Measurements from ENCODE around the gene PEX14.

Gene PEX14

DNA sequence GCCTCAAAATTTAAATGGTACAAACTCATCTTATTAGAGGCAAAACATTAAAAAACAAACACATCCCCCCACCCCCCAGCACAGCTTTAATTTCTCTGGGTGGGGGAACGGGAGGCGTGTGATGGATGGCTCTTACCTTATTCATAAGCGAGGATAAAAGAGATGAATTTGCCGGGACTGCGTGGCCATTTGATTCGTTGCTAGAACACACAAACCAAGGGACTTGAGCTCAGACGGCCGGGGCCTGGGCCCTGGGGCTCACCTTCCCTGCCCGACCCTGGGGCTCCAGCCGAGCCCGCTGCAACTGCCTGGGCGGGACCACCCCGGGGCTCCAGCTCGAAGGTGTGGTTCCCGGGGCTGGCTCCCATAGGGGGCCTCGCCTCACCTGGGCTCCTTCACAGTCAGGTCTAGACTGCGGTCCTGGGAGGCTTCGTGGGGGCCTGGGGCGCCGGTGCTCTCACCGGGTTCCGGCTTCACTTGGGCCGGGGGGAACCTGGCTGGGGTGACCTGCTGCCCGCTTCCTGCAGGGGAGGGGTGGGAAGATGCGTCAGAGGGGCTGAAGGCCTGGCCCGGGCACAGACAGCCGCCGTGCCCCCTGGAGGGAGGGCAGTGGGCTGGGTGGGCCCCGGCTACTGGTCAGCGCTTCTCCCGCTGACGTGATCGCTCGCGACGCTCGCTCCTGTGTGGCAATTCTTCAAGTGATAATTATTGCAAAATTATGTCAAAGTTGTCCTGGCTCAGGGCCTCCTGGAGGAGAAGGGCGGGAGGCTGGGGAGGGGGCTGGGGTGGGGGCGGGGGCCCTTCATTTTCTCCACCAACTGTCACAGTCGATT, 176.0 kb downstream of the PEX14 start:
- Mint-ChIP-seq H3K27me3 (no peaks in the 10 kb centered on the region), H3K27ac (no peak overlapping the region), H3K4me1 (no peaks in the 10 kb centered on the region), H3K36me3 (no peaks in the 10 kb centered on the region), H3K4me3 (no peak overlapping the region), H3K9me3 (no peaks in the 10 kb centered on the region)

DNA sequence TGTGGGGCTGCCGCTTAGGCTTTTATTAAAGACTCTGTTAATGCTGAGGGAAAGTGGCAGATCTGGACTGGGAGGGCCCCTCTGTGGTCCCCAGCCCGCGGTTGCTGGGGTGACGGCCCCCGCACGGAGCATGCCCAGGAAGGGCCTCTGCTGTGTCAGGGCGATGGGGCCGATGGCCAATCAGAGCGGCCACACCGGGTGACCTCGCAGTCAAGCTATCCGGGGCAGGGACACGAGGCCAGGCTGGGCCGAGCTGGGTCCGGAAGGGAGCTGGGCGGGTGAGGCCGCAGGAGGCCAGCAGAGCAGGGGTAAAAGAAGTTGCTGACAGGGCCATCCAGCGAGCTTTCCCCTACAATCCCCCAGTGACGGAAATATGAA, 176.6 kb downstream of the PEX14 start:
- Mint-ChIP-seq H3K36me3 (no peaks in the 10 kb centered on the region), H3K4me1 (no peaks in the 10 kb centered on the region), H3K4me3 (no peak overlapping the region), H3K9me3 (no peaks in the 10 kb centered on the region), H3K27ac (no peak overlapping the region), H3K27me3 (no peaks in the 10 kb centered on the region)

DNA sequence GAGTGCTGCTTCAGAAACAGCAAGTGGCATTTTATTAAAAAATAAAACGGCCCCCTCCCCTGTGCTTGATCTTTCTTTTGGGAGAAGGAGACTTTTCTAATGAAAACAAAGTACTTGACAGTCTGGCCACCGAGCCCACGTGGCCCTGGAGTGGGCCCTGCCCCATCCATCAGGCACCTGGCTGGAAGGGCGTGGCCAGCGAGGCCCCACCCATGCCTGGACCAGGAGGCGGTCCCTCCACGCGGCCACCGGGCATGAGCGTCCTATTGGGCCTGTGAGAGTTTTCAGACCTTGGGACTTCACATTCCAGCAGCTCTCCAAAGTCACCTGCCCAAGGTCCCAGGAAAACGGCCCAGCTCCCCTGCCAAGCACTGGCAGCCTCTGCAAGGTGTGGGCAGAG, 177.0 kb downstream of the PEX14 start:
- Mint-ChIP-seq H3K4me3 (no peak overlapping the region), H3K4me1 (no peaks in the 10 kb centered on the region), H3K36me3 (no peaks in the 10 kb centered on the region), H3K9me3 (no peaks in the 10 kb centered on the region), H3K27ac (no peak overlapping the region), H3K27me3 (no peaks in the 10 kb centered on the region)

DNA sequence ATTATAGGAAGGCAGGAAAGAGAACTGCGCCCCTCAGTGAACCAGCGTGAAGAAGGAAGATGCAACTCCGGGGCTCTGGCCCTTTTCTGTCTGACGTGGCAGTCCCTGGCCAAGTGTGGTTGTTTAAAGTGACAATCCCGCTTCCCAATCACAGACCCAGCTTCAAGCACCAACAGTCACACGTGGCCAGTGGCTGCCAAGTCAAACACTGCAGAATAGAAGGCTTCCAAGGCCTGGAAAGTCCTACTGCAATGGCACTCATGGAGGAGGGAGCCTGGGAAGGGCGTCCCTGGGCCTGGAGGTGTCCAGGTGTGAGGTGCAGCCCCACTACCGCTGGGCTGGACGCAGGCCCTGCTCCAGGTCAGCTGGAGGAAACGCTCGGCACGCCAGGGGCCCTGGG, 177.9 kb downstream of the PEX14 start:
- Mint-ChIP-seq H3K9me3 (no peaks in the 10 kb centered on the region), H3K36me3 (no peaks in the 10 kb centered on the region), H3K4me3 (no peak overlapping the region), H3K4me1 (no peaks in the 10 kb centered on the region), H3K27me3 (no peaks in the 10 kb centered on the region), H3K27ac (no peak overlapping the region)

DNA sequence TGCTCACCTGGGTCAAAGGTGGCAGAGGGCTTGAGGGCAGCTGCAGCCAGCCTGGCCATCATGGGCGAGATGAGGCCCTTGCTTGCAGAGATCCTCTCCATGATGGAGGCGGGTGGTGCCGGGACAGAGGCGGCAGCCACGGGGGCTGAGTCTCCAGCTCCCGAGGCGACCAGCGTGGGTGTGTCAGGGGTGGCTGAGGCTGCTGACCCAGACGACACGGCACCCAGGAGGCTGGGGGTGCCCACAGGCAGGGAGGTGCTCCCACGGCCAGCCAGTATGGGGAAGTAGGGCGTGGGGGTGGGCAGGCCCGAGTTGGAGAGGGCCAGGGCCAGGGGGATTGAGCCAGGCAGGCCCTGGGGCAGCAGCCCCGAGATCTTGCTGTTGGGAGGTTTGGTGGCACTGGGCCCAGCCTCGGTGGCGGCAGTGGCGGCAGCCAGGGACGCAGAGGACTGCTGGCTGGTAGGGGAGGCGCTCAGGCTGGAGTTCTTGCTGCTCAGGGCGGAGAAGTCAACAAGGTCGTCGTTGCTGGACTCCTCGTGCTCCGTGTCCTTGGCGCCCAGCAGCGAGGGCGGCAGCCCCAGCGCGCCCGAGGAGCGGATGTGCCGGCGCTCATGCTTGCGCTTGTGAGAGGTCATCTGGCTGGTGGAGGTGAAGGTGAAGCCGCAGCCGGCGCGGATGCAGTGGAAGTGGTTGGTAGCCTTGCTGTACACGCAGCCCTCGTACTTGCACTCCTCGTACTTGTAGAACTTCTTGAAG, 178.8 kb downstream of the PEX14 start:
- H3K9me3 Mint-ChIP-seq = no peaks in the 10 kb centered on the region
- H3K4me3 Mint-ChIP-seq = no peak overlapping the region
- no peaks in the 10 kb centered on the region for H3K36me3 Mint-ChIP-seq
- H3K4me1 Mint-ChIP-seq = no peaks in the 10 kb centered on the region
- H3K27ac Mint-ChIP-seq = no peak overlapping the region
- no peaks in the 10 kb centered on the region for H3K27me3 Mint-ChIP-seq

DNA sequence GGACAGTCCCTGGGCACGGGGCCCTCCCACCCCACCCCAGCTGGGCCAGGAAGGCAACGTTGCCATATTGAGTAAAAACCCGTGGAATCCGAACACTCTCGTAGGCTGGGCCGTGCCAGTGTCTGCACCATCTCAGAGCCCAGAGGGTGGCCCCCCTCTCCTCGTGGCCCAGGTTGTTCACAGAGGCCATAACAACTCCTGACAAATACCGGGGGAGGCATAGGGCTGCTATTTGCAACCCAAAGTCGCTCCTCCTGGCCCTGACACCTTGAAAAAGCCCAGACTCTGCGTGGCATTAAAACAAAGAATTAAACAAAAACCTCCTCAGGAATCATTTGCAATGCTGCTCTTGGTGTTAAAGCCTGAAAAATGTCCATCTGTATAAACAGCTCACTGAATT, 180.3 kb downstream of the PEX14 start:
- H3K4me3 Mint-ChIP-seq = no peak overlapping the region
- H3K4me1 Mint-ChIP-seq = no peaks in the 10 kb centered on the region
- H3K27ac Mint-ChIP-seq = no peak overlapping the region
- H3K36me3 Mint-ChIP-seq = no peaks in the 10 kb centered on the region
- H3K9me3 Mint-ChIP-seq = no peaks in the 10 kb centered on the region
- no peaks in the 10 kb centered on the region for H3K27me3 Mint-ChIP-seq

DNA sequence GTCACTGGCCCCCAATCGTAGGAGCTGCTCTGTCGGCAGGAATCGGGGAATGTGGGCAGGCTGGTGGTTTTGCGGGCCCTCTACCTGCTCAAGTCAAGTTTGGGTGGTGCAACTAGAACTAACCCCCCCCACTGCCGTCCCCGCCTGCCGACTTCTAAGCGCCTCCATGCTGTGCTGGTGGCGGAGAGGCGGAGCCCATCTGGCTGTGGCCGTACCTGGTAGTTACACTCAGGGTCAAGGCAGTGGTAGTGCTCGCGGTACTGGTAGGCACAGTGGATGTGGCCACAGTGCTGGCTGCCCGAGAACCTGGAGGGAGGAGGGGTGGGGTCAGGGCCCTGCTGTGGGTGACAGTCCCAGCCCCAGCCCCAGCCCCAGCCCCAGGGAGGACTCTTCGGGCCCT, 181.7 kb downstream of the PEX14 start:
- Mint-ChIP-seq H3K4me3 (no peak overlapping the region), H3K9me3 (no peaks in the 10 kb centered on the region), H3K27ac (no peak overlapping the region), H3K4me1 (no peaks in the 10 kb centered on the region), H3K36me3 (no peaks in the 10 kb centered on the region), H3K27me3 (no peaks in the 10 kb centered on the region)

DNA sequence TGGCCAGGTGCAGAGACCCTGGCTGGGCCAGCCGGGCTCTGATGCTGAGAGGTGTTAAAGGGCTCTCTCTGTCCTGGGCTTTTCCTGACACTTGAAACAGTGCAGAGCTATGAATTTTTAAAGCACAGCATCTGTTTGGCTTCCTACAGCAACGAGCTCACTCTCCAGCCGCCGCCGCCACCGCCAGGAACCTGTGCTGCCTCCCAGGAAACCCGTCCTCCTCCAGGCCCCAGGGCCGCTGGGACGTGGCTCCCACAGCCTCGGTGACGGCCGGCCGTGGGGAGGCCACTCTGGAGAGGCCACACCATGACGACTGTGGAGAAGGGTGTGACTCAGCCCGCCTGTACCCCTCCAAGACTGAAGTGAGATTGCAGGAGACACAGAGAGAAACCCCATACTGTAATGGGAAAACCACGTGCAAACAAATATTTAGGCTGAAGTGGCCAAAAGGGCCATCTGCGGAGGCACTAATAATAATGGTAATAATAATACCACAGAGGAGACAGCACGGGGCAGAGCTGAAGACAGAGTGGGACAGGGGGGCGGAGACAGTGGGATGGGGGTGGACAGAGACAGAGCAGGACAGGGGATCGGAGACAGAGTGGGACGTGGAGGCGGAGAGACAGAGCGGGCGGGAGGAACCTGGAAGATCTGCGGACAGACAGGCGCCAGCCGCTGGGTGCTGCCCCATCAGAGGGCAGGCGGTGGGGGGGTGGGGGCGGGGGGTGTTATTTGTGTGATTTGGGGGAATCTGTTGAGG, 182.5 kb downstream of the PEX14 start:
- Mint-ChIP-seq H3K9me3 (no peaks in the 10 kb centered on the region), H3K36me3 (no peaks in the 10 kb centered on the region), H3K27me3 (no peaks in the 10 kb centered on the region), H3K27ac (no peak overlapping the region), H3K4me3 (no peak overlapping the region), H3K4me1 (no peaks in the 10 kb centered on the region)

DNA sequence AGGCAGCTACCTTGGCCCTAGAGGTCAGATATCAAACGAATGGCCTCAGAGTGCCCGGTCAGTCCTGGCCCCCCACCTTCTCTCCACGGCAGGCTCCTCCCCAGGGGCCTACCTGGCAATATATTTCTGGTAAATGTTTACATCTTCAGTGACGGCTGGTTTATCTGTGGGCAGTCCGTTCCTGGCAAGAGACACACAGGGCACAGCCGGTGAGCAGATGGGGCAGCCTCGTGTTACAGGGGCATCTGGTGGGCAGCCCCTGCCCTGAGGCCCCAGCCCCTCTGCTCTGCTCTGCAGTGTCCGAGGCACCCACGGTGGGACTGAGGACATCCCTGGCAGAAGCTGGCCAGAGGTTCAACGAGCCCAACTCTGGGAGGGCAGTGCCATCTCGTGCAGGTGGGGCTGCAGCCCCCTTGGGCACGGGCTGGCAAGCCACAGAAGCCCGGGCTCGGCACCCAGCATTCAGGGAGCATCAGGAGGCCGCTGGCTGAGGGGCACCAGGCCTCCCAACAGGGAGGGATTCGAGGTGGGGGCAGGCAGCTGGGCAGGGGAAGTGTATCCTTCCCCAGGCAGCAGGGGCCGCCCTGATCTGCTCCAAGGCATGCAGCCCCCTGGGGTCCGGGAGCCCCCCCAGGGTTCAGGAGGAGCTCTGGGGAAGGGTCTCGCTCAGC, 183.8 kb downstream of the PEX14 start:
- H3K4me1 Mint-ChIP-seq = no peaks in the 10 kb centered on the region
- H3K27me3 Mint-ChIP-seq = no peaks in the 10 kb centered on the region
- H3K27ac Mint-ChIP-seq = no peak overlapping the region
- no peaks in the 10 kb centered on the region for H3K36me3 Mint-ChIP-seq
- no peak overlapping the region for H3K4me3 Mint-ChIP-seq
- no peaks in the 10 kb centered on the region for H3K9me3 Mint-ChIP-seq

DNA sequence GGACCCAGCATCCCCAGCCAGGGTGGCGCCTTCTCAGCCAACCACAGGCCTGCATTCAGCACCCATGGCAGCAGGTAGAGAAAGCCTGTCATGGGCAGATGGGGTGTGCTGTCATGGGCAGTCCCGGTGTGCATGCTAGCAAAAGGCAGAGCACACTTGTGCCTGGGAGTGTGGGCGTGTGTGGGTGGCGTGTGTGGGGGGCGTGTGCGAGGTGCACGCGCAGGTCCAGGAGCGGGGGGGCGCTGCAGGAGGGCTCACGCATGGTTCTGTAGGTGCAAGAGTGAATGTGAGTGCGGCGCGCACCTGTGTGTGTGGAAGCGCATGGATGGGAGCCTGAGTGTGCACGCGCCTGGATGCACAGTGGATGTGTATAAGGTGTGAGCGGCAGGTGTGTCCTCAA, 184.5 kb downstream of the PEX14 start:
- H3K27me3 Mint-ChIP-seq = no peaks in the 10 kb centered on the region
- H3K9me3 Mint-ChIP-seq = no peaks in the 10 kb centered on the region
- H3K4me3 Mint-ChIP-seq = no peak overlapping the region
- H3K27ac Mint-ChIP-seq = no peak overlapping the region
- H3K36me3 Mint-ChIP-seq = no peaks in the 10 kb centered on the region
- no peaks in the 10 kb centered on the region for H3K4me1 Mint-ChIP-seq

DNA sequence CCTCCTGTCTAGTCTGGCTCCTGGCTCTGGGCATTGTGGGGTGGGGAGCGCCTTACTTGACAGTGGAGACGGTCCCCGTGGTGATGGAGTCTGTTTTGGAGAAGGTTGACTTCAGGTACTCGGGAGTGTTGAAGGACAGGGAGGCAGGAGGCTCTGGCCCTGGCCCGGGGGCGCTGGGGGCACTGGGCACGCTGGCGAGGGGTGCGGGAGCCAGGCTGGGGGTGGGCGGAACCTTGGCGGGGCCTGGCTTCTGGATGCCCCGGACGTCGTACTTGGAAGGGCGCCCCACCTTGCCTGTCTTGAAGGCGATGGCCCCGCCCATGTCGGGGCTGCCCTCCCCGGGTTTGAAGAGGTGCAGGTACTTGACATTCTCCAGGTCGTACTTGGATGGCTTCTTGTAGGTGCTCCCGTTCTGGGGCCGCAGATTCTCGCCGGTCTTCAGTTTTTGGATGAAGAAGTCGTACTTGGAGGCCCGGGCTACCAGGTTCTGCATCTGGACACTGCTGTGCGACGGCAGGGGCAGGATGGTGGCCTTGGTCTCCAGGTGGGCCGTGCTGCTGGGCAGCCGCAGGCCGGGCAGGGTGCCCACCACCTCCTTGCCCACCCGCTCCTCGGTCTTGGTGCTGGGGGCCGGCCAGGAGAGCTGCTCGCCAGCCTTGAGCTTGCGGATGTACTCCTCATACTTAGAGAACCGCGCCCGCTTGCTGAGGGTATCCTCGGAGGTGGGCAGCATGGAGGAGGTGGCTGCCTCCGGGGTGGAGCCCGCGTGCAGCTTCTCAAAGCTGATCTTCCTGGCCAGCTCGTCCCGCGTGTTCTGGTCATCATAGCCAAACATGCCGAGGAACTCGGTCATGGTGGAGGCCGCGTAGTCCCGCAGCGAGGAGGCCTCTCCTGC, 185.1 kb downstream of the PEX14 start:
- Mint-ChIP-seq H3K27ac (no peak overlapping the region), H3K4me1 (no peaks in the 10 kb centered on the region), H3K9me3 (no peaks in the 10 kb centered on the region), H3K4me3 (no peak overlapping the region), H3K27me3 (no peaks in the 10 kb centered on the region), H3K36me3 (no peaks in the 10 kb centered on the region)

DNA sequence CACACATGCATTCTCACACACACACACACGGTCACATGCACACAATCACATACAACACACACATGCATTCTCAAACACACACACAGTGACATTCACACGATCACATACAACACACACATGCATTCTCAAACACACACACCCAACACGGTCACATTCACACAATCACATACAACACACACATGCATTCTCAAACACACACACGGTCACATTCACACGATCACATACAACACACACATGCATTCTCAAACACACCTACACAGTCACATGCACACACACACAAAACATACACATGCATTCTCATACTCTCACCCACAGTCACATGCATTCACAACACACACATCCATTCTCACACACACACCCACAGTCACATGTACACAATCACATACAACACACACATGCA, 186.7 kb downstream of the PEX14 start:
- H3K9me3 Mint-ChIP-seq = no peaks in the 10 kb centered on the region
- H3K4me1 Mint-ChIP-seq = no peaks in the 10 kb centered on the region
- H3K36me3 Mint-ChIP-seq = peaks cover 1% of the 10 kb centered on the region
- no peak overlapping the region for H3K27ac Mint-ChIP-seq
- no peak overlapping the region for H3K4me3 Mint-ChIP-seq
- no peaks in the 10 kb centered on the region for H3K27me3 Mint-ChIP-seq

DNA sequence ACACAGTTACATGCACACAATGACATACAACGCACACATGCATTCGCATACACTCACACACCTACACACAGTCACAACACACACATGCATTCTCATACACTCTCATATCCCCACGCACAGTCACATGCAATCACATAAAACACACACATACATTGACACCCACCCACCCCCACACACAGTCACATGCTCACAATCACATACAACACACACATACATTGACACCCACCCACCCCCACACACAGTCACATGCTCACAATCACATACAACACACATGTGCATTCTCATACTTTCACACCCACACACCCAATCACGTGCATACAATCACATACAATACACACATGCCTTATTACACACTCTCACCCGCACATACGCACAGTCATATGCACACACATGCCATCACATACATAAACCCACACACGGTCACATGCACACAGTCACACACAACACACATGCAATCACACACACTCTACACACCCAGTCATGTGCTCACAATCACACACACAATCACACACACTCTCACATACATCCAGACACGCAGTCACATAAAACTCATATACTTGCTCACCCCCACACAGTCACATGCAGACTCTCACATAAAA, 187.4 kb downstream of the PEX14 start:
- Mint-ChIP-seq H3K9me3 (no peaks in the 10 kb centered on the region), H3K4me3 (no peak overlapping the region)

DNA sequence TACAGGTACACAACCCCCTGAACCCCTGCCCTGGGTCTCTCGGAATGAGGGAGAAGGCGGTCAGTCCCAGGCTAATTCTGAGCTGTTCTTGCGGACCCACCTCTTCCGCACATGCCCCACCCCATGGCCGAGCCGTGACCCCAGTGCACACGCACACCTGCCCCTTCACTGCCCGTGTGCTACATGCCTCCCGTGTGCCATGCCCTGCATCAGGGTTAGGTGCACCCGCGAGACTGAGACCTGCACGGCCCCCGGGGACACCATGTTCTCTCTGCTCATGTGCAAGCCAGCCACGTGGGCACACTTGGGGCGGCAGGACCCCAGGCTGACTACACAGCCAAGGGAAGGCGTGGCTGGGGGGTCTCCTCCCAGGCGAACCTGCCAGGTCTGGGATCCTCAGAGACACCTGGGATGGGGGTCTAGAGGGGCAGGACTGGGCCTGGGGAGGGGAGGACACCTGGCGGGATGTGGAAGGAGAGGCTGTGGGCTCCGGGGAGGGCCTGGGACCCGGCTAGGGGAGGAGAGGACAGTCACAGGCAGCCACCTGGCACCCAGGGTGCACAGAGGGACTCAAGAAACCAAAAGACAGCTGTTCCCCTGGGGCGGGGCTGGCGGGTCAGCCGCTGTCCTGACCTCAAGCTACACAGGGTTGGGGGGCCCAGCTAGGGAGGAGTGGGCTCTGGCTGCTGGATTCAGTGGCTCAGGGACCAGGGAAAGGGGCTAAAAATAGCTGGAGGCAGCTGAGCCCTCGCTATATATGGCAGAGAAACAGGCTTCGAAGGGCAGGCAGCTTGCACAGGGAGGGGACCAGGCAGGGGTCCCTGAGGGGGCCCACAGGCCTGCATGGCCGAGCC, 188.3 kb downstream of the PEX14 start:
- H3K27ac Mint-ChIP-seq = no peak overlapping the region
- H3K9me3 Mint-ChIP-seq = no peaks in the 10 kb centered on the region
- no peaks in the 10 kb centered on the region for H3K27me3 Mint-ChIP-seq
- no peaks in the 10 kb centered on the region for H3K4me1 Mint-ChIP-seq
- H3K4me3 Mint-ChIP-seq = no peak overlapping the region
- H3K36me3 Mint-ChIP-seq = peaks cover 1% of the 10 kb centered on the region

More for the DNA sequence above, 187.4 kb downstream of the PEX14 start:
- peaks cover 1% of the 10 kb centered on the region for H3K36me3 Mint-ChIP-seq
- no peaks in the 10 kb centered on the region for H3K4me1 Mint-ChIP-seq
- H3K27ac Mint-ChIP-seq = no peak overlapping the region
- H3K27me3 Mint-ChIP-seq = no peaks in the 10 kb centered on the region

Measured in activated naive CD4-positive, alpha-beta T cell treated with anti-CD3 and anti-CD28 coated beads, Interleukin-2, amount 50 U/mL, for 24 hours (primary cell).